Medulla oblongata (tissue), 1 donor: Measurements from ENCODE around the gene PTPN5.
A peak's percentile ranks its signal among the peaks of the same experiment; 100 is the strongest.
"Not testable (repeated sequence)": the region's sequence is repeated elsewhere in the genome, so short reads cannot be mapped to it uniquely, and the experiment has no call there.

Source experiments
- DNase-seq: peaks from one replicate; pipeline ENCODE4 v3.0.0-alpha.2; 2015; ENCODE audit errors: extremely low spot score

The PTPN5 gene

DNA sequence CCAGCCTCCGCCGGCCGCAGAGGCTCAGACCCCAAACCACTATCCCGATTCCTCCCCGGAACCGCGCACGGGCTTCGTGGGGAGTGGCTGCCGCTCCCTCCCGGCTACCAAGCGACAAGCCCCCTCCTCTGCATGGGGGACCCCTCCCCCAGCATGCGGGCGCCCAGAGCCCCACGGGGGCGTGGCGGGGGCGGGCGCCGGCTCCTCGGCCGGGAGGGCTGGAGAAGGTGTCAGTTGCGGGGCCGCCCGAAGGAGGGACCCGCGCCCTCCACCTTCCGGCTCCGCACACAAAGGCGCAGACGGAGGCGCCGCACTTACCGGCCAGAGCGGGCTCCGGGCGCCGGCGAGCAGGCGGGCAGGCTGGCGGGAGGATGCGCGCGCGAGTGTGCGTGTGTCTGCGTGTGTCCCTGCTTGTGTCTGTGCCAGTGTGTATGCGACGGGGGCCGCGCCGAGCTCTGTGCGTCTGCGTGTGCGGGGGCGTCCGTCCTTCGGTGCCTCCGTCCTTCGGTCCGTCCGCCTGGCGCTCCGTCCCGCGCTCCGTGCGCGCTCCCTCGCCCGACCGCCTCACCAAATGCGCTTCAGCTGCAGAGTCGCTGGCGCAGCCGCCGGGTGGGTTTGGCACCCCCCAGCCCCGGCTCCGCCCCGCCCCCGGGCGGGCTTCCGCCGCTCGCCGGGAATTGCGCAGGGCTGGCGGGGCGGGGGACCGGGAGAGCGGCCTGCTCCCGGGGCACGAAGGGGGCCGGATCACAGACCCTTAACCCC, at the start of gene PTPN5:
PTPN5 (minus strand) TSS at position 592 of the 762 bp plus-strand sequence. CDS start 19,840 bp downstream, outside the sequence.
- no peak for DNase-seq

DNA sequence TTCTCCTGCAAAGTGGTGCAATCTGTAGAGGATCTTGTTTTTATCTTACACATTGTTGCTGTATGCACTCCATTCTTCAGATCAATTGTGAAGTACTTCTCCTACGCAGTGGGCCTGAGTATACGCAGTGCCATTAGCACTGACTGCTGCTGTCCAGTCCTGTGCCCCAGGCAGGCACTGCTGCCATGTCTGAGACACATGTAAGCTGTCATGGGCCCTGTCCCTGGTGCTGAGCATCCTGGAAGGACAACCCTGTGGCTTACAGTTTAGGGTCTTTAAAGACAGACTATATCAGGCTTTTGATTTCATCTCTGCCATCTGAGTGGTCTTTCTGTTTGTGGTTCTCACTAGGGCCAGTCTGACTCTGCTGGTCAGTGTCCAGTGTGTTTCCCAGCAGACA, 44.8 kb upstream of the PTPN5 start:
- DNase-seq, result no peak

DNA sequence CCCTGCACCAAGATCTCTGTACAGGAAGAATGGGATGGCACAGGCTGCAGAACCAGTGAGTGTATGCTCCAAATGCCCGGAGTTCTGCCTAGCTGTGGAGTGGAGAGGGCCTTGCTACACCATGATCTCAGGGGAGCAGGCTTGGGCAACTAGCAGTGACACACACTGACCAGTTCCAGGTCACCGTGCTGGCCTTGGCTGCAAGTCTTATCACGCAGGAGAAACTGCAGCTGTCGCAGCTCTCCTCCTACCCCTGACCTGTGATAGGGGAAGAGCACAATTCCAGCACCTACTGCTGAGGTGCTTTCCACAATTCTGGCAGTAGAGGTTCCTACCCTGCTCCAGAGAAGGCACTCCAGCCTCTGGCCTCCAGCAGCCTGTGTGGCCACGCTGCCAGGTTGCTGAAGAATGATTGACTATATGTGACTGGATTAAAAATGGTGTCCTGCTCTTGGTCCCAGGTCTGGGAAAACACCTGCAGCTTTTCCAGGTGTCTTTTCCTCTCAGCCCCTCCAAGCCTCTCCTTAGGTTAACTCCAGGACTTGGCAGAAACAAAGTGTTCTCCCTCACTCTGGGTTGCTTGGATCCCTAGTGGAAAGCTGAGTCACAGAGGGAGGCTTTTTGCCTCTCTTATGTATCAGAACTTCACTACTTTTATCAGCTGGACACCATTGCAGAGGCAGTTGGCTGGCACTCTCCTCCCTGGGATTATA, 43.3 kb upstream of the PTPN5 start:
- no peak for DNase-seq

DNA sequence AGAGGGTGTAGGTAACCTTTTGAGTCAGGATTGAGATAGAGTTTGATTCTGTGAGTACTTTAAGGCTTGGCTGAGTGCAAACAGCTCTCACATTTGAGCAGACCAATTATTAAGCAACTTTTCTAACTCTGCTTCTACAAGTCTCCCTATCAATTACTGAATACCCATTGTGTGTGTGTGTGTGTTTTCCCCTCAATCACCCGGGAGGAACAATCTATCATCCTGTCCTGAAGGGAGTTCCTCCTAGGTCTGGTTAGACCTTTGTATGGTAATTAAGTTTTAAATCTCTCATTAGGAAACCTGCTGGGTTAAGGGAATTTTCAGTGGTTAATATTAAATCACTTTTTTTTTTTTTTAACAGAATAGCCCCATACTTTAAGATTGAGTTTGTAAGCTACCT, 28.6 kb upstream of the PTPN5 start:
- DNase-seq, result not testable (repeated sequence)

DNA sequence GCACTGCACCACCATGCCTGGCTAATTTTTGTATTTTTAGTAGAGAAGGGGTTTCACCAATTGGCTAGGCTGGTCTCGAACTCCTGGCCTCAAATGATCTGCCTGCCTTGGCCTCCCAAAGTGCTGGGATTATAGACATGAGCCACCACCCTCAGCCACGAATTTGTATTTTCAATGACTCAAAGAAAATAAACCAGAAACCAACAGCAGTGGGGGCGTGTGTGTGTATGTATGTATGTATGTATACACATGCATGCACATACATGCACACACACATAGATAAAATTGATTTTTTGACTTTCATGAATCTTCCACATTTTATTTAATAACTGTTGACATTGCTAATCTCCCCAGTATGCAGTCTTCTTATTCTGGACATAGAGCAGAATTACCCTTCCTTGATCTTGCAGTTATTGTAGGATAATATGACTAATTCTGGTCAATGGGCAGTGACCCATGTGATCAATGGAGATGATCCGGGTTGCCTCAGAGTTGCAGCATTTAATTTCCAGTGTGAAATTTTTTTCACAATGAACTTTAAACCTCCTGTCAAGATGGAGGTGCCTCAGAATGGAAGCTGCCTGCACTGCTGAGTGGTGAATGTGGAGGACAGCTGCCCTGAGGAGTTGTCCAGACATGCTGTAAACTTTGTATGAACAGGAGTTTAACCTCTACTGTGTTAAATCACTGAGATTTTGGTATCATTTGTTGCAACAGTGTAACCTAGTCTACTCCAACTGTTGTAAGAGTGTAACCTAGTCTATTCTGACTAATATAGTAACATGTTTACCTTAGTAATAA, 12.8 kb upstream of the PTPN5 start:
- no peak for DNase-seq

DNA sequence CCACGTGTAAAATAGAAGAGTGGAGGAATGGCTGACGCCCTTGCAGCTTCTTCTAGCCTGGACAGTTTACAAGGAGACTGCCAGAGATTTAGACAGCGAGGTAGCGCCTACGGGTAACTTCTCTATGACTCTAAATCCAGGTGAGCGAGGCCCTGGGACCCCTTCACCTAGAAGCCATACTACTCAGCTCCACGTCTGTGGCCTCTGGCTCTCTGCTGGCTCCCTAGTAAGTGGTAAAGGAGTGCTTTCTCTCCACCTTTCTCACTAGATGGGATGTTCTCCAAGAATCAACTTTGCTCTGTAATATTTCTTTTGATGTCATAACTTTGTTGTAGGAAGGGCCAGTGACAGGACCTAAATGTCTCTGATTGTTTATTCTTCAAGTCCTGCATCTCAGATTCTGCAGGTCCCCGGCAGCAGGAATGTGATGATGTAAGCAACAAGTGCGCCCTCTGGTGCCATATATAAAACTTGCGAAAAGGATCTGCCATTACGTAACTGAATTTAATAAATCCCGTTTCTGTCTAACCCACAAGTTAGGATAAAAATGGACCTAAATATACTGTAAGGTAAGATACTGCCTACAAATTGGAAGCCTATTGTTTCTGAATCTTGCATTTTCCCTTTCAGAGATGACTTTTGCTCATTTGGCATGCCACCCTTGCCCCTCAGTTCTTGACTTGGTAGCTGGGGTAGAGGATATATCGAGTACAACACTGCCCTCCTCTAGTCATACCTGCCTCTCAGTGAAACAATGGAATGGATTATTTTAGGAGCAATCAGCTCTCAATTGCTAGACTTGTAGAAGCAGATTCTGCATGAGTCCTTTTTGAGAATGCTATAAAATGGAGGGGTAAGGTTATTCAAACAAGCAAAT, 11.0 kb upstream of the PTPN5 start:
- DNase-seq, result peak; percentile 70

DNA sequence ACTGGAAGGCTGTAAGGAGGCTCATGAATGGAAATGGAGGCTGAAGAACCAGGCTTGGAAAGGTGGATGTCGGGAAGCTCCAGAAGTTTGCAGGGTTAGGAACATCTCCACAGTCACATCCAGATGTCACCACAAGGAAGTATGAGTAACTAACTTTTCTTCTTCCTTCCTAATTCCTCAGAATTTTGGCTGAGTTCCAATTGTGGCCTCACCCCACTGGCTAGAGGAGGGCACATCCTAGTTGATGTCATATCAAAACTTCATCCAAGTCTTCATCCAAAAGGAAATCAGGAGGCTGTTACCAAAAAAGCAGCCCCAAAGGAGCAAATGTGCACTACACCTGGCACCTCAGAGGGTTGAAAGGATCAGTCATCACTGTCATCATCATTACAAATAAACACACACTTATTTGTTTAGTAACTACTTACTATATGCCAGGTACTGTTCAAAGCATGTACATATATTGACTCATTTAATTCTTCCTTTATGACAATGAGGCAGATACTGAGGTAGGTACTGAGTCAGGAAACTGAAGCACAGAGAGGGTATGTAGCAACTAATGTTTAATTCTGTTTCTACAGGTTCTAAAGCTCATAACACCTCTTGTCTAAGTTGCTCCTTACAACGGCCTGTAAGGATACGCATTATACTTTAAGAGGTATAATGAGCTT, 7.3 kb upstream of the PTPN5 start:
- DNase-seq, result no peak

DNA sequence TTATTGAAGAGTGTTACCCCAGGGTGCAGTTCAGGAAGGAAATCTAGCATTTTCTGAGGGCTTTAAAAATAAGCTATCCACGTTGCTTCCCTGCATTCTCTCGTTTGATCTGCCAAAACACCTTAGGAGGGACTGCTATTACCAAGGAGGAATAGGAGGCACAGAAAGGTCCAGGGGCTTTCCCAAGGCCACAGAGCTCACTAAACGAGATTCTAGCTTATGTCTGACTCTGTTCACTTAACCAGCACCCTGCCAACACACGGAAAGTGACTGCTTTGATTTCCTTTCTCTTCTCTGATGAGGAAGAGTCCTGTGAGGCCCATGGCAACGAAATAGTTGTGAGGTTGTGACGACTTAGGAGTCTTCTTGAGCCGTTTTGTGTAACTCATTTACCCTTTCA, 3.4 kb upstream of the PTPN5 start:
- no peak for DNase-seq

DNA sequence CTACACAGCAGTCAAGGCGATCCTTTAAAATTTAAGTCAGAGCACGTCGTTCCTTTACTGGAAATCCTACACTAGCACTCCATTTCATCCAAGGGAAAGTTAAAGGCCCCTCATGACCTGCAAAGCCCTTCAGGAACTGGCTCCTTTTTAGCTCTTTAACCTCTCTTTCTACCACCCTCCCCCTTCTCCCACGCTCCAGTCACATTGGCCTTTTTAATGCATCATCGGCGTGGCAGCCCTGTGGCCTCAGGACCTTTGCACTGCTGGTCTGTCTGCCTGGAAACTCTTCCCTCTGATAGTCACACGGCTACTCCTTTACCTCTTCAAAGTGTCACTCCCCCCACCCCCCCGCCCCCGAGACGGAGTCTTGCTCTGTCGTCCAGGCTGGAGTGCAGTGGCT, 1.2 kb upstream of the PTPN5 start:
- no peak for DNase-seq

DNA sequence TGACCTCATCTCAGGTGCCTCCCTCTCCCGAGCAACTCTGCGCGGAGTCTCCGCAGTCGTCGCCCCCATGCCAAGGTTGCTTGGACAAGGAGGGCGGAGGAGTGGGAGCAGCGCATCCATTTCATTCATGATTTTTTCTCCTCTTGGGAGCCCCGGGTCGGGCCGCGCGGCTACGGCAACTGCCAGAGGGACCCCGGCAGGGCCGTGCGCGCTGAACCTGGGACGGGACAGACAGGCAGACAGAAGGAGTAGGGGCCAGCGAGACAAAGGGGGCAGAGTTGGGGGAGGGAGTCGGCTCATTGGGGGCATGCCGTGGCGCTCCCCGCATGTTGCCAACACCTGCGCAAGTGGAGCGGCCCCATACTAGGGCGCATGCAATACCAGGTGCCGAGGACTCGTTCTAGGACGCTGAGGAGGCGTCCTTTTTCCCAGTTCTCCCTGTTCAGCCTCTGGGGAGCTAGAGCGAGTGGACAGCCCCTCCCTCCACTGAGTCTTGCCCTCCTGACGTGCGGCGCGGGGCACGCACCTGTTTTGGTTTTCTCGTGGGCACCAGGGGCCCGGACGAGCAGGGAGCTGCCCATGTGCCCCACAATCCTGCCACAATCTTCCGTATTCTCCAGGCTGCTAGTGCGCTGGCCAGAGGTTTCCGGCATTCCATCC, 501 bp upstream of the PTPN5 start:
- DNase-seq, result no peak

DNA sequence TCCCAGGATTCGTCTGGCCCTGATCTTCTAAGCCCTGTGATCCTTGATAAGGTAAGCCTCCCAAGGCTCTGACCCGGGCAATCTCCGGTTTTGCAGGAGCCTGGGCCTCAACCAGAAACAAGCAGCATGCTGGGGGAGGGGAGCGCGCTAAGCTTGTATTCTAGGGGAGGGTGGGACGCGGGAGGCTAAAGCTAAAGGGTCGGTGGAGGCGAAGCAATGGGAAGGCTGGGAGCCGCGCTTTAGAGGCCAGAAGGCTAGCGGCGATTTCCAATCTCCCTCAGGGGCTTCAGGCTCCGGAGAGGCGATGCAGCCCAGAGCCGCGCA, 753 bp downstream of the PTPN5 start:
- DNase-seq, result no peak

DNA sequence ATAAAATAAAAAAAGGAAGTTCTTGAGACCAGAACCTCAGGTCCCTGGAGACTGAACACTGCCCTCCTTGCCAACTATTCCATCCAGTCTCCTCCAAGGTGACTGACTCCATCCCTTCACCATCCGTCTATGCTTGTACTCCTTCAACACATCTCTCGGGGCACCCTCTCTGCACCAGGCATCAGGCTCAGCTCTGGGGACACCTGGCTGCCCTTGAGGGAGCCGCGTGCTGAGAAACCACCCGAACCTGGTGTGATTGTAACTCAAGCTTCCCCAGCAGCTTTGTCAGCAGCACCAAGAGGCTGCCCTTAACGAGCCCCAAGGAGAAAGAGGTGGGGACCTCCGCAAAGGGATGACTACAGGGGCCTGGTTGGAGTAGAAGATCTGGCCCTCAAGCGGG, 1.7 kb downstream of the PTPN5 start:
- no peak for DNase-seq

DNA sequence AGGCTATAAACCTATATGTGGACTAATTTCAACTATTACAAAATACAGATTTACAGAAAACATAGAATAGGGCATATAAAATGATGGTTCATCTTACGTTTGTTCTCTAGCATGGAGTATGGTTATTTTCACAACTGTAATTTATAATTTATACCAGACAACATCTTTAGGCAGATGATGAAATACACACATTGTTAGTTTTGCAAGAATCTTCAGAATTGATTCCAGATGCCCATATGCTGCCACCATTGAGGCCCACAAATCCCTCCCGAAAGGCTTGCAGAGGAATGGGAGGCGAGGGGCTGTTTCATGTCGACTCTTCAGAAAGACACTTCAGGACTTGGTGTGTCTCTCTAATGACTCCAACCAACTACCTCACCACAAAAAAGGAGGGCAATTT, 6.2 kb downstream of the PTPN5 start:
- DNase-seq, result no peak

DNA sequence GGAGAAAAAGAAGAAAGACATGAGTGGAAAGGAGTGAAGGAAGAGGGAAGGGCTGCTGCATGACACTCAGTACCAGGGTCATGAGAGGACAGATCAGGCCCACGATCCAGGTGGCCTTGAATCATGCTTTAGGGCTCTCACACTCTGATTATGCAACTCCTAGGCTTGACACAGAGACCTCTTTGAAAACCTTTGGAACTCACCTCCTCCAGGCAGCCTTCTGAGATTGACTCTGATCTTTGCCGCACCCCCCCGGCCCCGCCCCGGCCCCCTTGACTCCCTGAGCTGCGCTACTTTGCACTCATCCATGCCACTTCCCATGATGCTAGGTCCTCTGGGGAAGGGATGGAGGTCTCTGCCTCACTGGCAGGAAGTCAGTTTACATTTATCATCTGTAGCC, 10.7 kb downstream of the PTPN5 start:
- DNase-seq, result no peak

DNA sequence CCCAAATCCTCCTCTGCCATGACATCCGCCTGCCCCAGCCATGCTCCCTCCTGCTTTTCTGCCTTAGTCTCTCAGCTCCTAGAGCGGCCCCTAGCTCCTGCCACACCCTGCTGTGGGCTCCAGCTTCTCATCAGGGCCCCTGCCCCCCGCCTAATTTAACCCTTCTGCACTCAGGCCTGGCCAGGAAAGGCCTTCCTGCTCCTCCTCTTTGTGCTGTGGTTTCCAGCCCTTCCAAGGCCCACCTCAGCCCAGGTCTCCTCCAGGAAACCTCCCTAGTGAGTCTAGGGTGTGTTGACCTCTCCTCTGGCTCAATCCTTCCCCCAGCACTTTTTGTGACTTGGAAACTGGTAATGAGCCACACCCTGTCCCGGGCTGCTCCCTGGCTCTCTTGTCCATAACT, 11.3 kb downstream of the PTPN5 start:
- no peak for DNase-seq

DNA sequence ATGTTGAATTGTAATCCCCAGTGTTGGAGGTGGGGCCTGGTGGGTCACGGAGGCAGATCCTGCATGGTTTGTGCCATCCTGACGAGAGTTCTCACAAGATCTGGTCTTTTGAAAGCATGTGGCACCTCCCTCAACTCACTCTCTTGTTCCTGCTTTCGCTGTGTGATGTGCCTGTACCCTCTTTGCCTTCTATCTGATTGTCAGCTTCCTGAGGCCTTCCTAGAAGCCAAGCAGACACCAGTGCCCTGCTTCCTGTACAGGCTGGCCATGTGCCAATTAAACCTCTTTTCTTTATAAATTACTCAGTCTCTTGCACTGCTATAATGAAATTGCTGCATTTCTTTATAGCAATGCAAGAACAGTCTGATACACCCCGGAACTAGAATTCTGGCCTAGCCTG, 13.1 kb downstream of the PTPN5 start:
- no peak for DNase-seq

DNA sequence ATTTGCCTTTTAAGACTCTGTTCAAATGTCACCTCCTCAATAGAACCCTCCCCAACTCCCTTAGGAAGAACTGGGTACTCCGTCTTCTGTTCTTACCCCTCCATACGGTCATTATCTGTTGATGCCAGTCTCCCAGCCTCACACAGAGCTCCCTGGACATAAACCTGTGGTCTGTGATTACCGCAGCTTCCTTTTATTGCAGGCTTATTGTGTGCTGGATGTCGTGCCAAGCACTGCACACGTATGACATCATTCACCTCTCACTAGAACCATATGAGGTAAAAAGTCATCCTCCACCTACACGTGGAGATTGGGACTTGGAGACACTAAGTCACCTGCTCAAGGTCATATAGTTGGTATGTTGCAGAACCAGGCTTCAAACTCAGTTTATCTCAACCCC, 15.3 kb downstream of the PTPN5 start:
- DNase-seq, result no peak

DNA sequence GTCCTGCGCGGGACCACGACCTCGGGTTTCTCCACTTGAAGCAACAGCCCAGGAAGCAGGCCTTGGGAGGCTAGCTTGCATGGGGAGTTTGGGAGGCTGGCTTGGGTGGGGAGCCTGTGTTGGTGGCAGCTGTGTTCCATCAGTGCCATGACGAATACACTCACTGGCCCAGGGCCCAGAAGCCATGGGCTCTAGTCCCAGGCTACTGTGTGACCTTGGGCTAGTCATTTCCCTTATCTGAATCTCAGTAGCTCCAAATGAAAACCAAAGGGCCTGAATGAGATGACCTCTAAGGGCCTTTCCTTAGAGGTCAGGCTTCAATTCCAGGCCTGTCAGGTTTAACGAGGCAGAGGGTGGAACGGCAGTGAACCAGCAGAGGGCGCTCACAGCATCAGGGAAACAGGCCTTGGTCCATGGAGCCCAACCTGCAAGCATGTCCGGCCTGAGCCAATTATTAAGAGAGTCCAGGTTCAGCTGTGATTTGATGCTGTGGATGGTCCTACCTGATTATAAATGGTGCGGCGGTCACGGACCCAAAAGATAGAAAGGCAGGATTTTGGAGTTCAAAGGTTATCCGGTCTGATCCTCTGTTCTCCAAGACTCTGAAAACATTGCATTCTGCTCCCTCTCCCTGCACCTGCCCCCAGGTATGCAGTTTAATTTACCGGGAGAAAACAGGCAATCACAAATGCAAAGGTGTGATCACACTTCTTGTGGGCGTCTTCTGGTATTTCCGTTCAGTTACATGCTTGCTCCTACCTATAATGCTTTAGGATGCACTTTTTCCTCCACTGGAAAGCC, 15.9 kb downstream of the PTPN5 start:
- no peak for DNase-seq

DNA sequence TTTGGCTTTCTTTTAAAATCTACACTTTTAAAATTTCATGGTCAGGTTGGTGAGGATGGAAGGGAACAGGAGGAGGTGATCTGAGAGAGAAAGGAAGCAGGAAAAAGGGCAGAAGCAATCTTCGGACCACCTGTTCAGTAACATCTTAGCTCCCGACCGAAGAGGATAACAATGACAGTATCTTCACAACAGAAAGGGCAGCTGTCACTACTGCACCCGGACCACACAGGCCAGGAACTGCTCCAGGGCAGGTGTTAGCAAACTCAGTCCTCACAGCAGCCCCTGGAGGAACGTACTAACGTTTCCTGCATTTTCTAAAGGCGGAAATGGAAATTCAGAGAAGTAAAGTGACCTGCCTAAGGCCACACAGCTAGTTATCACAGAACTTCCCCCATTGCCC, 16.8 kb downstream of the PTPN5 start:
- DNase-seq, result no peak

DNA sequence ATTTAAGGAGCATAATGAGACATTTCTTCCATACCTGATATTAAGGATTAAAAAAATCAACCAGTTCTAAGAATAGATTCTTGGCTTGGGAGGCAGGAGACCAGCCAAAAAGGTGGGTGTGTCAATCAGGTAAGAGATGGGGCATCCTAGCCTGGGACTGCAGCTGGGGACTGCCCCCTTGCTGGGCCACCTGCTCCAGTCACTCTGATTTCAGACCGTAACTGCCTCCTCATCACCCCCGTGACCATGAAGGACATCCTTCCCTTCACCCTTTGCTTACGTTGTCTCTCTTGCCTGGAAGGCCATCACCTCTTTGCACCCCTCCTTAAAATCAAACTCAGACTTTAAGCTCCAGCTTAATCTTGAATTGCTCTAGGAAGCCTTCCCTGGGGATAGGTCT, 17.9 kb downstream of the PTPN5 start:
- no peak for DNase-seq
